GM23338 (cell line): Measurements from ENCODE around the gene EREG. TPM values are rescaled to one million over a fixed set of nuclear protein-coding genes. Genes with fewer than 3 reads are reported as not detected.

Experiments used
- ATAC-seq: fragments of 200-7000 bp; cut with Tn5 transposase; 3 replicates; pipeline ENCODE4 v1.9.1; 2020
- DNase-seq: peaks from one replicate; pipeline ENCODE4 v3.0.0-alpha.2; 2015; ENCODE audit warnings: low spot score
- H2AFZ ChIP-seq: fragments of 200-600 bp; sonication (generic); 2 replicates; pipeline ENCODE4 v1.8.0; 2016; ENCODE audit warnings: antibody characterized with exemption, mild to moderate bottlenecking, moderate library complexity
- H3F3A ChIP-seq: fragments of 200-600 bp; sonication (generic); replicated peaks from 2 replicates; pipeline ENCODE4 v1.8.0; 2017; ENCODE audit warnings: antibody characterized with exemption, mixed run types, low read depth
- H3K27ac ChIP-seq: fragments of 200-600 bp; sonication (generic); 2 replicates; pipeline ENCODE4 v1.6.1; 2016; ENCODE audit warnings: low read depth
- H3K27me3 ChIP-seq: fragments of 200-600 bp; sonication (generic); 2 replicates; pipeline ENCODE4 v1.8.0; 2016; ENCODE audit warnings: mild to moderate bottlenecking, mixed run types, moderate library complexity; ENCODE audit not compliant: insufficient read depth
- H3K36me3 ChIP-seq: fragments of 200-600 bp; sonication (generic); 2 replicates; pipeline ENCODE4 v1.8.0; 2016; ENCODE audit warnings: mild to moderate bottlenecking; ENCODE audit not compliant: insufficient read depth
- H3K4me1 ChIP-seq: fragments of 200-600 bp; sonication (generic); 2 replicates; pipeline ENCODE4 v1.8.0; 2016; ENCODE audit warnings: mild to moderate bottlenecking, moderate library complexity; ENCODE audit not compliant: insufficient read depth
- H3K4me2 ChIP-seq: fragments of 200-600 bp; sonication (generic); 2 replicates; pipeline ENCODE4 v1.7.1; 2017; ENCODE audit warnings: mixed run types
- H3K4me3 ChIP-seq: fragments of 200-600 bp; sonication (generic); 2 replicates; pipeline ENCODE4 v1.6.1; 2016; ENCODE audit warnings: mixed run types
- H3K79me2 ChIP-seq: fragments of 200-600 bp; sonication (generic); replicated peaks from 2 replicates; pipeline ENCODE4 v1.8.0; 2017; ENCODE audit warnings: mild to moderate bottlenecking; ENCODE audit not compliant: insufficient read depth
- H3K9me2 ChIP-seq: fragments of 200-600 bp; sonication (generic); 2 replicates; pipeline ENCODE4 v1.8.0; 2017; ENCODE audit not compliant: insufficient read depth
- H4K20me1 ChIP-seq: fragments of 200-600 bp; sonication (generic); replicated peaks from 2 replicates; pipeline ENCODE4 v1.8.0; 2017; ENCODE audit warnings: mild to moderate bottlenecking; ENCODE audit not compliant: insufficient read depth
- H3K27ac Mint-ChIP-seq: 2 replicates; pipeline ENCODE4 v1.8.0; 2020; ENCODE audit warnings: inconsistent platforms, mild to moderate bottlenecking, moderate library complexity, mixed read lengths
- H3K27me3 Mint-ChIP-seq: 3 replicates; pipeline ENCODE4 v1.8.0; 2022; ENCODE audit warnings: low read depth, mild to moderate bottlenecking, moderate library complexity, mixed read lengths, inconsistent platforms; ENCODE audit not compliant: insufficient read depth, poor library complexity
- H3K36me3 Mint-ChIP-seq: 3 replicates; pipeline ENCODE4 v1.8.0; 2021; ENCODE audit warnings: low read depth, mild to moderate bottlenecking, inconsistent platforms, moderate library complexity, mixed read lengths
- H3K4me1 Mint-ChIP-seq: 3 replicates; pipeline ENCODE4 v1.8.0; 2020; ENCODE audit warnings: mild to moderate bottlenecking, inconsistent platforms, mixed read lengths
- H3K4me3 Mint-ChIP-seq: 3 replicates; pipeline ENCODE4 v1.8.0; 2021; ENCODE audit warnings: moderate library complexity, mild to moderate bottlenecking, inconsistent platforms, mixed read lengths
- H3K9me3 Mint-ChIP-seq: 3 replicates; pipeline ENCODE4 v1.8.0; 2020; ENCODE audit warnings: moderate library complexity, mild to moderate bottlenecking, inconsistent platforms, mixed read lengths
- CREB1 ChIP-seq: fragments of 250-450 bp; sonication (Bioruptor Pico); IDR thresholded peaks from 2 replicates; pipeline ENCODE4 v1.5.0; 2020; ENCODE audit warnings: low read depth, mild to moderate bottlenecking, moderate library complexity
- CTCF ChIP-seq, 2 experiments: fragments of 200-600 bp in 1 of 2; sonication (generic) in 1 of 2; conservative IDR thresholded peaks; 2 replicates each; pipeline versions ENCODE4 v1.5.1 to v1.6.1; 2016 to 2017; ENCODE audit warnings: antibody characterized with exemption in 2 of 2, low read depth in 2 of 2, mild to moderate bottlenecking in 2 of 2, moderate library complexity in 1 of 2
- ETS1 ChIP-seq: IDR thresholded peaks from 2 replicates; pipeline ENCODE4 v1.6.1; 2016; ENCODE audit warnings: antibody characterized with exemption
- EZH2 ChIP-seq: fragments of 200-600 bp; sonication (generic); IDR thresholded peaks from one replicate; pipeline ENCODE4 v1.8.0; 2017; ENCODE audit warnings: antibody characterized with exemption, mild to moderate bottlenecking, low read depth; ENCODE audit not compliant: unreplicated experiment
- EZH2phosphoT487 ChIP-seq: fragments of 200-600 bp; sonication (generic); IDR thresholded peaks from one replicate; pipeline ENCODE4 v1.8.1; 2018; ENCODE audit warnings: antibody characterized with exemption; ENCODE audit not compliant: unreplicated experiment
- JUNB ChIP-seq: IDR thresholded peaks from one replicate; pipeline ENCODE4 v1.6.1; 2016; ENCODE audit warnings: antibody characterized with exemption; ENCODE audit not compliant: unreplicated experiment
- POLR2AphosphoS5 ChIP-seq: IDR thresholded peaks from 2 replicates; pipeline ENCODE4 v1.6.1; 2016; ENCODE audit warnings: antibody characterized with exemption, low read depth
- REST ChIP-seq: IDR thresholded peaks from one replicate; pipeline ENCODE4 v1.6.1; 2018; ENCODE audit warnings: antibody characterized with exemption; ENCODE audit not compliant: unreplicated experiment
- STAT1 ChIP-seq: IDR thresholded peaks from one replicate; pipeline ENCODE4 v1.6.1; 2016; ENCODE audit warnings: antibody characterized with exemption; ENCODE audit not compliant: unreplicated experiment
- ZNF114 ChIP-seq: fragments of 250-450 bp; sonication (Bioruptor Pico); IDR thresholded peaks from 2 replicates; pipeline ENCODE4 v1.5.0; 2020; ENCODE audit warnings: mild to moderate bottlenecking, moderate library complexity
- ZNF331 ChIP-seq: fragments of 250-450 bp; sonication (Bioruptor Pico); IDR thresholded peaks from 2 replicates; pipeline ENCODE4 v1.5.0; 2020; ENCODE audit warnings: low read depth, mild to moderate bottlenecking, moderate library complexity
- ZNF462 ChIP-seq: fragments of 250-450 bp; sonication (Bioruptor Pico); IDR thresholded peaks from 2 replicates; pipeline ENCODE4 v1.5.0; 2020; ENCODE audit warnings: mild to moderate bottlenecking, moderate library complexity
- polyA plus RNA-seq: library from polyadenylated mRNA; unstranded; fragments of >200 nt; fragmentation: Nextera tagmentation; extraction: Ambion mirVana; gene quantifications from 2 replicates; pipeline ENCODE4 v1.2.1, GENCODE V29; 2016
- total RNA-seq: library from RNA; depleted of rRNA; stranded (reverse); fragments of >200 nt; shearing (Covaris generic); gene quantifications from 2 replicates; pipeline ENCODE4 v1.2.3, GENCODE V29; 2014

The EREG gene
- total and polyA plus RNA-seq, 2 experiments from 2014 or later = not detected

GRCh38 chr4:74420863-74421262 is 55.9 kb downstream of the EREG start:
- Histone ChIP-seq H3K79me2 (no peaks in the 10 kb centered on the region), H3K36me3 (no peaks in the 10 kb centered on the region), H3K27me3 (no peaks in the 10 kb centered on the region), H3F3A (no peaks in the 10 kb centered on the region), H3K27ac (no peak overlapping the region), H3K4me3 (no peak overlapping the region), H3K4me2 (no peak overlapping the region), H4K20me1 (no peaks in the 10 kb centered on the region), H3K4me1 (peaks cover 10% of the 10 kb centered on the region; the same call in 1 of the 2 replicates), H2AFZ (no peak overlapping the region), H3K9me2 (no peaks in the 10 kb centered on the region)
- Mint-ChIP-seq H3K27ac (no peak overlapping the region), H3K27me3 (no peaks in the 10 kb centered on the region), H3K36me3 (peaks cover 6% of the 10 kb centered on the region; the same call in 2 of the 3 replicates), H3K4me1 (peaks cover 9% of the 10 kb centered on the region), H3K9me3 (peaks cover 10% of the 10 kb centered on the region; the same call in 2 of the 3 replicates), H3K4me3 (no peak overlapping the region)
- TF ChIP-seq STAT1 (no peak), EZH2phosphoT487 (no peak), POLR2AphosphoS5 (no peak), EZH2 (no peak), ZNF462 (CRISPR knock-in tag) (no peak), ZNF114 (CRISPR knock-in tag) (no peak), CTCF (conservative IDR thresholded peaks at IDR 0.05; ENCODE audit: low read depth in 2 of 2) (no peak), JUNB (no peak), CREB1 (CRISPR knock-in tag) (no peak), ETS1 (no peak), ZNF331 (CRISPR knock-in tag) (no peak), REST (no peak)
- DNase-seq (no peak), ATAC-seq (no peak)
